Measurements from ENCODE around the gene SEPTIN7. TPM values are rescaled to one million over a fixed set of nuclear protein-coding genes. Genes with fewer than 3 reads are reported as not detected.

The SEPTIN7 gene
- total and polyA plus RNA-seq, 9 of the 15 experiments (the other 6 are each of a cell fraction or from before 2014, with no cell fraction given): 95.0 to 268 (median 163) TPM

DNA sequence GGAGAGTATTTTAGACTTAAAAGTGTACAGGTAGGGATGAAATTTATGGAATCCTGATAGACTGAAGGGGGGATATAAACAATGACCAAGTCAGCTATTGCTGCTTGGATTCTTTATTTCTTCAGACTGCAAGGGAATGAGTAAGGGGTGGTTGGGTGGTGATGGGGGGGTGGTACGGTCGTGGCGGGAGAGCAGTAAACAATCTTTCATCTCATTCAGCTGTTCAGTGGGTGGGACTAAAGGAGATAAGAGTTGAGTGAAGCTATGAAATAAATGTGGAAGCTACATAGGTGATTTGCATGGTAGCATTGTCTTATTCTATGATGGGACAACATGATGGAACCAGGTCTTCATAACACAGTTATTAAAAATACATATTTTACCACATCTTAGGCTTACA, 1.8 kb downstream of the SEPTIN7 start:
- Histone ChIP-seq H2AFZ (ENCODE audit: low read depth, low read length) (no peak overlapping the region), H3K27ac (ENCODE audit: extremely low read depth, low read depth, low read length) (no peak overlapping the region), H3K9me1 (ENCODE audit: control insufficient read depth, insufficient read depth, low read length) (no peaks in the 10 kb centered on the region), H3K4me2 (ENCODE audit: insufficient read depth, low read length) (peak overlapping the region; percentile 95), H3K9me3 (replicated peaks; ENCODE audit: control insufficient read depth, insufficient read depth, low read depth, low read length) (no peaks in the 10 kb centered on the region), H3K27me3 (ENCODE audit: control insufficient read depth in 2 of 2, insufficient read depth in 2 of 2, low read length in 2 of 2) (no peaks in the 10 kb centered on the region), H3K79me2 (ENCODE audit: control insufficient read depth, insufficient read depth, low read length) (peaks cover 77% of the 10 kb centered on the region), H3K9ac (ENCODE audit: insufficient read depth in 1 of 2, low read depth in 2 of 2, low read length in 2 of 2) (no peak overlapping the region; a peak in 1 of 4 replicates), H3K4me3 (peak overlapping the region; percentile 93), H3K4me1 (replicated peaks in 1 of 2; ENCODE audit: control insufficient read depth in 2 of 2, insufficient read depth in 2 of 2, low read length in 2 of 2) (peaks cover 3 to 12% of the 10 kb centered on the region in 2 experiments; a peak in 3 of 5 replicates), H3K36me3 (ENCODE audit: control insufficient read depth, insufficient read depth, low read length) (no peaks in the 10 kb centered on the region), H4K20me1 (replicated peaks; ENCODE audit: control insufficient read depth, insufficient read depth, low read length) (peaks cover 6% of the 10 kb centered on the region)
- intact Hi-C loops (cut with micrococcal nuclease): no loop called here
- DNase-seq (ENCODE audit: extremely low read depth in 1 of 4, low spot score in 3 of 4) (peak; percentile 16 to 40 (median 22)), FAIRE-seq (no peak), ATAC-seq (no peak)
- in situ Hi-C loops (cut with MboI): no loop called here
- 5% methylated on average over 3 of the region's 3 CpGs for WGBS (ENCODE audit: insufficient coverage, low coverage, missing lambda C conversion rate)
- BruUV-seq (replicated peaks): no TSS peak
- ChIA-PET POLR2A (interaction anchor here (0.8 to 2.0 kb wide), 3 partner anchors 9 to 22 kb away, joined by 3 to 8 read pairs (median 3); no protein-coding TSS in a partner anchor), CTCF (ENCODE audit: low intra/inter-chr PET ratio) (interaction anchor here (1.0 kb wide), 1 partner anchor 93 kb away, joined by 3 read pairs; no protein-coding TSS in a partner anchor)
- peak; percentile 38 for TF ChIP-seq MEIS2 (IDR thresholded peaks at IDR 0.05; ENCODE audit: partially characterized antibody)
- TF ChIP-seq, protein P1, sequence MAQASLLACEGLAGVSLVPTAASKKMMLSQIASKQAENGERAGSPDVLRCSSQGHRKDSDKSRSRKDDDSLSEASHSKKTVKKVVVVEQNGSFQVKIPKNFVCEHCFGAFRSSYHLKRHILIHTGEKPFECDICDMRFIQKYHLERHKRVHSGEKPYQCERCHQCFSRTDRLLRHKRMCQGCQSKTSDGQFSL (CRISPR knock-in tag; IDR thresholded peaks at IDR 0.05): 0 out of 2 replicates have a peak, but pooled peaks have one; percentile 28
- TF ChIP-seq, protein P1 (tag; IDR thresholded peaks at IDR 0.05): no peak
- TF ChIP-seq, protein P2, sequence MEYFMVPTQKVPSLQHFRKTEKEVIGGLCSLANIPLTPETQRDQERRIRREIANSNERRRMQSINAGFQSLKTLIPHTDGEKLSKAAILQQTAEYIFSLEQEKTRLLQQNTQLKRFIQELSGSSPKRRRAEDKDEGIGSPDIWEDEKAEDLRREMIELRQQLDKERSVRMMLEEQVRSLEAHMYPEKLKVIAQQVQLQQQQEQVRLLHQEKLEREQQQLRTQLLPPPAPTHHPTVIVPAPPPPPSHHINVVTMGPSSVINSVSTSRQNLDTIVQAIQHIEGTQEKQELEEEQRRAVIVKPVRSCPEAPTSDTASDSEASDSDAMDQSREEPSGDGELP (CRISPR knock-in tag; IDR thresholded peaks at IDR 0.05; ENCODE audit: borderline replicate concordance): peak; percentile 33; the same call in 1 of the 2 replicates
- no peak for TF ChIP-seq MYNN (IDR thresholded peaks at IDR 0.05)
- TF ChIP-seq MYNN (CRISPR knock-in tag; IDR thresholded peaks at IDR 0.05): no peak
- TF ChIP-seq, protein P3, sequence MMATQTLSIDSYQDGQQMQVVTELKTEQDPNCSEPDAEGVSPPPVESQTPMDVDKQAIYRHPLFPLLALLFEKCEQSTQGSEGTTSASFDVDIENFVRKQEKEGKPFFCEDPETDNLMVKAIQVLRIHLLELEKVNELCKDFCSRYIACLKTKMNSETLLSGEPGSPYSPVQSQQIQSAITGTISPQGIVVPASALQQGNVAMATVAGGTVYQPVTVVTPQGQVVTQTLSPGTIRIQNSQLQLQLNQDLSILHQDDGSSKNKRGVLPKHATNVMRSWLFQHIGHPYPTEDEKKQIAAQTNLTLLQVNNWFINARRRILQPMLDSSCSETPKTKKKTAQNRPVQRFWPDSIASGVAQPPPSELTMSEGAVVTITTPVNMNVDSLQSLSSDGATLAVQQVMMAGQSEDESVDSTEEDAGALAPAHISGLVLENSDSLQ (IDR thresholded peaks at IDR 0.05): peak; percentile 52
- 0 out of 4 replicates have a peak, but pooled peaks of 1 of the 2 experiments have one; percentile 16 for TF ChIP-seq SIN3A (IDR thresholded peaks at IDR 0.05; ENCODE audit: borderline replicate concordance in 2 of 2, control insufficient read depth in 1 of 2, low read depth in 2 of 2, low read length in 2 of 2)
- TF ChIP-seq, protein P4, sequence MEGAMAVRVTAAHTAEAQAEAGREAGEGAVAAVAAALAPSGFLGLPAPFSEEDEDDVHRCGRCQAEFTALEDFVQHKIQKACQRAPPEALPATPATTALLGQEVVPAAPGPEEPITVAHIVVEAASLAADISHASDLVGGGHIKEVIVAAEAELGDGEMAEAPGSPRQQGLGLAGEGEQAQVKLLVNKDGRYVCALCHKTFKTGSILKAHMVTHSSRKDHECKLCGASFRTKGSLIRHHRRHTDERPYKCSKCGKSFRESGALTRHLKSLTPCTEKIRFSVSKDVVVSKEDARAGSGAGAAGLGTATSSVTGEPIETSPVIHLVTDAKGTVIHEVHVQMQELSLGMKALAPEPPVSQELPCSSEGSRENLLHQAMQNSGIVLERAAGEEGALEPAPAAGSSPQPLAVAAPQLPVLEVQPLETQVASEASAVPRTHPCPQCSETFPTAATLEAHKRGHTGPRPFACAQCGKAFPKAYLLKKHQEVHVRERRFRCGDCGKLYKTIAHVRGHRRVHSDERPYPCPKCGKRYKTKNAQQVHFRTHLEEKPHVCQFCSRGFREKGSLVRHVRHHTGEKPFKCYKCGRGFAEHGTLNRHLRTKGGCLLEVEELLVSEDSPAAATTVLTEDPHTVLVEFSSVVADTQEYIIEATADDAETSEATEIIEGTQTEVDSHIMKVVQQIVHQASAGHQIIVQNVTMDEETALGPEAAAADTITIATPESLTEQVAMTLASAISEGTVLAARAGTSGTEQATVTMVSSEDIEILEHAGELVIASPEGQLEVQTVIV (CRISPR knock-in tag; IDR thresholded peaks at IDR 0.05; ENCODE audit: borderline replicate concordance): no peak
- peak; percentile 33 for TF ChIP-seq EGR1 (conservative IDR thresholded peaks at IDR 0.05)
- TF ChIP-seq, protein P5, sequence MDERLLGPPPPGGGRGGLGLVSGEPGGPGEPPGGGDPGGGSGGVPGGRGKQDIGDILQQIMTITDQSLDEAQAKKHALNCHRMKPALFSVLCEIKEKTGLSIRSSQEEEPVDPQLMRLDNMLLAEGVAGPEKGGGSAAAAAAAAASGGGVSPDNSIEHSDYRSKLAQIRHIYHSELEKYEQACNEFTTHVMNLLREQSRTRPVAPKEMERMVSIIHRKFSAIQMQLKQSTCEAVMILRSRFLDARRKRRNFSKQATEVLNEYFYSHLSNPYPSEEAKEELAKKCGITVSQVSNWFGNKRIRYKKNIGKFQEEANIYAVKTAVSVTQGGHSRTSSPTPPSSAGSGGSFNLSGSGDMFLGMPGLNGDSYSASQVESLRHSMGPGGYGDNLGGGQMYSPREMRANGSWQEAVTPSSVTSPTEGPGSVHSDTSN (CRISPR knock-in tag; IDR thresholded peaks at IDR 0.05; ENCODE audit: low read depth): no peak
- TF ChIP-seq, protein P5 (tag; conservative IDR thresholded peaks at IDR 0.05; ENCODE audit: low read depth): 0 out of 2 replicates have a peak, but pooled peaks have one; percentile 26
- TF ChIP-seq SMARCA4 (IDR thresholded peaks at IDR 0.05): 0 out of 2 replicates have a peak, but pooled peaks have one; percentile 18
- TF ChIP-seq ARID1B (IDR thresholded peaks at IDR 0.05): 0 out of 2 replicates have a peak, but pooled peaks have one; percentile 22

All from K562 (cell line).